ENCODE results near the gene YJEFN3.

The YJEFN3 gene

GRCh38 chr19:19542507-19542906 is 13.8 kb downstream of the YJEFN3 start:
- CTCF ChIA-PET, result interaction anchor here (1.2 kb wide), 1 partner anchor 11 kb away, joined by 6 read pairs; no protein-coding TSS in a partner anchor
- H3K9me3 ChIP-seq (ENCODE audit: control insufficient read depth, insufficient read depth, low read depth, low read length), result no peaks in the 10 kb centered on the region
- POLR2A ChIA-PET, result no interaction called here
- no peak overlapping the region for H3K27ac ChIP-seq (ENCODE audit: extremely low read depth, low read depth, low read length)
- TF ChIP-seq ZNF792 (tag by site-specific recombination; IDR thresholded peaks at IDR 0.05) (no peak), ZNF335 (tag by site-specific recombination; conservative IDR thresholded peaks at IDR 0.05) (no peak), ZSCAN30 (tag by site-specific recombination; IDR thresholded peaks at IDR 0.05) (no peak), KLF9 (tag by site-specific recombination; IDR thresholded peaks at IDR 0.05; ENCODE audit: low read depth) (no peak), IKZF3 (tag by site-specific recombination; IDR thresholded peaks at IDR 0.05) (no peak), ZBTB17 (tag by site-specific recombination; IDR thresholded peaks at IDR 0.05) (no peak), ZNF530 (tag by site-specific recombination; IDR thresholded peaks at IDR 0.05; ENCODE audit: low read depth) (no peak), YY2 (tag by site-specific recombination; IDR thresholded peaks at IDR 0.05) (no peak)
- TF ChIP-seq, protein P1, sequence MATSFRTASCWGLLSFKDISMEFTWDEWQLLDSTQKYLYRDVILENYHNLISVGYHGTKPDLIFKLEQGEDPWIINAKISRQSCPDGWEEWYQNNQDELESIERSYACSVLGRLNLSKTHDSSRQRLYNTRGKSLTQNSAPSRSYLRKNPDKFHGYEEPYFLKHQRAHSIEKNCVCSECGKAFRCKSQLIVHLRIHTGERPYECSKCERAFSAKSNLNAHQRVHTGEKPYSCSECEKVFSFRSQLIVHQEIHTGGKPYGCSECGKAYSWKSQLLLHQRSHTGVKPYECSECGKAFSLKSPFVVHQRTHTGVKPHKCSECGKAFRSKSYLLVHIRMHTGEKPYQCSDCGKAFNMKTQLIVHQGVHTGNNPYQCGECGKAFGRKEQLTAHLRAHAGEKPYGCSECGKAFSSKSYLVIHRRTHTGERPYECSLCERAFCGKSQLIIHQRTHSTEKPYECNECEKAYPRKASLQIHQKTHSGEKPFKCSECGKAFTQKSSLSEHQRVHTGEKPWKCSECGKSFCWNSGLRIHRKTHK (tag by site-specific recombination; IDR thresholded peaks at IDR 0.05), result no peak
- no peak overlapping the region for H3K4me3 ChIP-seq (ENCODE audit: low read depth, low read length)
- H3K4me1 ChIP-seq (ENCODE audit: control insufficient read depth, insufficient read depth, low read length), result no peaks in the 10 kb centered on the region; the same call in 1 of the 2 replicates
- no peaks in the 10 kb centered on the region for H3K36me3 ChIP-seq (ENCODE audit: control insufficient read depth in 2 of 2, insufficient read depth in 1 of 2, low read length in 2 of 2)

DNA sequence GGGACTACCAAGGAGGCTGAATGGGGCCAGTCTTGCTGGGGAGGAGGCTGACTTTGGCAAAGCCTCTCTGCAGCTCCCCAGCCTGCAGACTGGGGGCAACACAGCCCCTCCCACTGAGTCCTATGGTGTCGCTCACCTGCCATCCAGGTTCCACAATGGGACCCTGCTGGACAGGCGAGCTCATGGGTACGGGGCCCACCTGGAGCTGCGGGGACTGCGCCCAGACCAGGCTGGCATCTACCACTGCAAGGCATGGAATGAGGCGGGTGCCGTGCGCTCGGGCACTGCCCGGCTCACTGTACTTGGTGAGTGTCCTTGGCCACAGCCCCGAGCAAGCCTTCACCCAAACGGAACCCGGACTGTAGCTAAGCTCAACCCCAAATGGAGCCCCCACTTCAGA is 14.4 kb downstream of the YJEFN3 start:
- H3K36me3 ChIP-seq (ENCODE audit: control insufficient read depth in 2 of 2, insufficient read depth in 1 of 2, low read length in 2 of 2), result no peaks in the 10 kb centered on the region
- ChIA-PET POLR2A (no interaction called here), CTCF (interaction anchor here (1.2 kb wide), 1 partner anchor 10 kb away, joined by 6 read pairs; no protein-coding TSS in a partner anchor)
- no peak overlapping the region for H3K4me3 ChIP-seq (ENCODE audit: low read depth, low read length)
- no peaks in the 10 kb centered on the region; the same call in 1 of the 2 replicates for H3K4me1 ChIP-seq (ENCODE audit: control insufficient read depth, insufficient read depth, low read length)
- no peaks in the 10 kb centered on the region for H3K9me3 ChIP-seq (ENCODE audit: control insufficient read depth, insufficient read depth, low read depth, low read length)
- no peak overlapping the region for H3K27ac ChIP-seq (ENCODE audit: extremely low read depth, low read depth, low read length)
- TF ChIP-seq, protein P2, sequence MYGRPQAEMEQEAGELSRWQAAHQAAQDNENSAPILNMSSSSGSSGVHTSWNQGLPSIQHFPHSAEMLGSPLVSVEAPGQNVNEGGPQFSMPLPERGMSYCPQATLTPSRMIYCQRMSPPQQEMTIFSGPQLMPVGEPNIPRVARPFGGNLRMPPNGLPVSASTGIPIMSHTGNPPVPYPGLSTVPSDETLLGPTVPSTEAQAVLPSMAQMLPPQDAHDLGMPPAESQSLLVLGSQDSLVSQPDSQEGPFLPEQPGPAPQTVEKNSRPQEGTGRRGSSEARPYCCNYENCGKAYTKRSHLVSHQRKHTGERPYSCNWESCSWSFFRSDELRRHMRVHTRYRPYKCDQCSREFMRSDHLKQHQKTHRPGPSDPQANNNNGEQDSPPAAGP (tag by site-specific recombination; IDR thresholded peaks at IDR 0.05), result no peak
- no peak for TF ChIP-seq KLF1 (tag by site-specific recombination; IDR thresholded peaks at IDR 0.05)
- TF ChIP-seq GLIS2 (tag by site-specific recombination; IDR thresholded peaks at IDR 0.05), result no peak
- TF ChIP-seq, protein P3, sequence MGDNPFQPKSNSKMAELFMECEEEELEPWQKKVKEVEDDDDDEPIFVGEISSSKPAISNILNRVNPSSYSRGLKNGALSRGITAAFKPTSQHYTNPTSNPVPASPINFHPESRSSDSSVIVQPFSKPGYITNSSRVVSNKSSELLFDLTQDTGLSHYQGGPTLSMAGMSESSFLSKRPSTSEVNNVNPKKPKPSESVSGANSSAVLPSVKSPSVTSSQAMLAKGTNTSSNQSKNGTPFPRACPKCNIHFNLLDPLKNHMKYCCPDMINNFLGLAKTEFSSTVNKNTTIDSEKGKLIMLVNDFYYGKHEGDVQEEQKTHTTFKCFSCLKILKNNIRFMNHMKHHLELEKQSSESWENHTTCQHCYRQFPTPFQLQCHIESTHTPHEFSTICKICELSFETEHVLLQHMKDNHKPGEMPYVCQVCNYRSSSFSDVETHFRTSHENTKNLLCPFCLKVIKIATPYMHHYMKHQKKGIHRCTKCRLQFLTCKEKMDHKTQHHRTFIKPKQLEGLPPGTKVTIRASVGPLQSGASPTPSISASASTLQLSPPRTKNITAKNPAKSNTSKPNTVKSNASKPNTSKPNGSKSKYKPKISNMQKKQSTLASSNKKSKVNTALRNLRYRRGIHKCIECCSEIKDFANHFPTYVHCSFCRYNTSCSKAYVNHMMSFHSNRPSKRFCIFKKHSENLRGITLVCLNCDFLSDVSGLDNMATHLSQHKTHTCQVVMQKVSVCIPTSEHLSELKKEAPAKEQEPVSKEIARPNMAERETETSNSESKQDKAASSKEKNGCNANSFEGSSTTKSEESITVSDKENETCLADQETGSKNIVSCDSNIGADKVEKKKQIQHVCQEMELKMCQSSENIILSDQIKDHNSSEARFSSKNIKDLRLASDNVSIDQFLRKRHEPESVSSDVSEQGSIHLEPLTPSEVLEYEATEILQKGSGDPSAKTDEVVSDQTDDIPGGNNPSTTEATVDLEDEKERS (tag by site-specific recombination; IDR thresholded peaks at IDR 0.05), result no peak
- TF ChIP-seq ZNF449 (tag by site-specific recombination; IDR thresholded peaks at IDR 0.05), result no peak
- no peak for TF ChIP-seq SCRT1 (tag by site-specific recombination; IDR thresholded peaks at IDR 0.05; ENCODE audit: borderline replicate concordance)
- TF ChIP-seq ZBTB21 (tag by site-specific recombination; IDR thresholded peaks at IDR 0.05), result no peak
- no peak for TF ChIP-seq RBAK (tag by site-specific recombination; IDR thresholded peaks at IDR 0.05)
- TF ChIP-seq ZNF692 (tag by site-specific recombination; IDR thresholded peaks at IDR 0.05), result no peak
- TF ChIP-seq, protein P4, sequence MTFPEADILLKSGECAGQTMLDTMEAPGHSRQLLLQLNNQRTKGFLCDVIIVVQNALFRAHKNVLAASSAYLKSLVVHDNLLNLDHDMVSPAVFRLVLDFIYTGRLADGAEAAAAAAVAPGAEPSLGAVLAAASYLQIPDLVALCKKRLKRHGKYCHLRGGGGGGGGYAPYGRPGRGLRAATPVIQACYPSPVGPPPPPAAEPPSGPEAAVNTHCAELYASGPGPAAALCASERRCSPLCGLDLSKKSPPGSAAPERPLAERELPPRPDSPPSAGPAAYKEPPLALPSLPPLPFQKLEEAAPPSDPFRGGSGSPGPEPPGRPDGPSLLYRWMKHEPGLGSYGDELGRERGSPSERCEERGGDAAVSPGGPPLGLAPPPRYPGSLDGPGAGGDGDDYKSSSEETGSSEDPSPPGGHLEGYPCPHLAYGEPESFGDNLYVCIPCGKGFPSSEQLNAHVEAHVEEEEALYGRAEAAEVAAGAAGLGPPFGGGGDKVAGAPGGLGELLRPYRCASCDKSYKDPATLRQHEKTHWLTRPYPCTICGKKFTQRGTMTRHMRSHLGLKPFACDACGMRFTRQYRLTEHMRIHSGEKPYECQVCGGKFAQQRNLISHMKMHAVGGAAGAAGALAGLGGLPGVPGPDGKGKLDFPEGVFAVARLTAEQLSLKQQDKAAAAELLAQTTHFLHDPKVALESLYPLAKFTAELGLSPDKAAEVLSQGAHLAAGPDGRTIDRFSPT (tag by site-specific recombination; IDR thresholded peaks at IDR 0.05), result no peak
- no peak for TF ChIP-seq ZBTB1 (tag by site-specific recombination; IDR thresholded peaks at IDR 0.05)
- no peak for TF ChIP-seq ZNF529 (tag by site-specific recombination; IDR thresholded peaks at IDR 0.05; ENCODE audit: insufficient replicate concordance)
- no peak for TF ChIP-seq ZNF426 (tag by site-specific recombination; IDR thresholded peaks at IDR 0.05)
- TF ChIP-seq EGR2 (tag by site-specific recombination; IDR thresholded peaks at IDR 0.05; ENCODE audit: low read depth), result no peak
- TF ChIP-seq ZNF555 (tag by site-specific recombination; conservative IDR thresholded peaks at IDR 0.05), result no peak
- no peak for TF ChIP-seq ZNF174 (tag by site-specific recombination; IDR thresholded peaks at IDR 0.05)
